ENCODE measurements around the gene ZNF669.

GRCh38 chr1:247078258-247079140 lies 25.7 kb downstream of the ZNF669 start, which contains the start of gene ZNF670:
- TF ChIP-seq, protein P1, sequence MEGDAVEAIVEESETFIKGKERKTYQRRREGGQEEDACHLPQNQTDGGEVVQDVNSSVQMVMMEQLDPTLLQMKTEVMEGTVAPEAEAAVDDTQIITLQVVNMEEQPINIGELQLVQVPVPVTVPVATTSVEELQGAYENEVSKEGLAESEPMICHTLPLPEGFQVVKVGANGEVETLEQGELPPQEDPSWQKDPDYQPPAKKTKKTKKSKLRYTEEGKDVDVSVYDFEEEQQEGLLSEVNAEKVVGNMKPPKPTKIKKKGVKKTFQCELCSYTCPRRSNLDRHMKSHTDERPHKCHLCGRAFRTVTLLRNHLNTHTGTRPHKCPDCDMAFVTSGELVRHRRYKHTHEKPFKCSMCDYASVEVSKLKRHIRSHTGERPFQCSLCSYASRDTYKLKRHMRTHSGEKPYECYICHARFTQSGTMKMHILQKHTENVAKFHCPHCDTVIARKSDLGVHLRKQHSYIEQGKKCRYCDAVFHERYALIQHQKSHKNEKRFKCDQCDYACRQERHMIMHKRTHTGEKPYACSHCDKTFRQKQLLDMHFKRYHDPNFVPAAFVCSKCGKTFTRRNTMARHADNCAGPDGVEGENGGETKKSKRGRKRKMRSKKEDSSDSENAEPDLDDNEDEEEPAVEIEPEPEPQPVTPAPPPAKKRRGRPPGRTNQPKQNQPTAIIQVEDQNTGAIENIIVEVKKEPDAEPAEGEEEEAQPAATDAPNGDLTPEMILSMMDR (IDR thresholded peaks at IDR 0.05), result no peak
- TF ChIP-seq POLR2A (IDR thresholded peaks at IDR 0.05), result no peak

Data from testis (tissue), 2 donors.